Neural progenitor cell (in vitro differentiated cells): ENCODE data around the gene IFI27L2. TPM values are rescaled to one million over a fixed set of nuclear protein-coding genes. Genes with fewer than 3 reads are reported as not detected.

ENCODE experiments used
- DNase-seq: peaks from one replicate; pipeline ENCODE4 v3.0.0-alpha.2; 2016; ENCODE audit warnings: low spot score
- H2AFZ ChIP-seq: fragments of 200-600 bp; sonication (generic); replicated peaks from 2 replicates; pipeline ENCODE4 v1.6.1; 2016; ENCODE audit warnings: antibody characterized with exemption
- H3F3A ChIP-seq: fragments of 200-600 bp; sonication (generic); 2 replicates; pipeline ENCODE4 v1.6.1; 2016; ENCODE audit warnings: antibody characterized with exemption, low read depth
- H3K27ac ChIP-seq: fragments of 200-600 bp; sonication (generic); 2 replicates; pipeline ENCODE4 v1.5.1; 2016; ENCODE audit warnings: mild to moderate bottlenecking
- H3K27me3 ChIP-seq: fragments of 200-600 bp; sonication (generic); 2 replicates; pipeline ENCODE4 v1.6.1; 2016; ENCODE audit warnings: mild to moderate bottlenecking, moderate library complexity
- H3K36me3 ChIP-seq: fragments of 200-600 bp; sonication (generic); 2 replicates; pipeline ENCODE4 v1.5.1; 2016
- H3K4me1 ChIP-seq: fragments of 200-600 bp; sonication (generic); 2 replicates; pipeline ENCODE4 v1.6.1; 2016; ENCODE audit warnings: mixed run types
- H3K4me2 ChIP-seq: fragments of 200-600 bp; sonication (generic); 2 replicates; pipeline ENCODE4 v1.6.1; 2016
- H3K4me3 ChIP-seq: fragments of 200-600 bp; sonication (generic); 2 replicates; pipeline ENCODE4 v1.5.1; 2016
- H3K79me2 ChIP-seq: fragments of 200-600 bp; sonication (generic); 2 replicates; pipeline ENCODE4 v1.6.1; 2016; ENCODE audit warnings: low read depth
- H3K9ac ChIP-seq: fragments of 200-600 bp; sonication (generic); 2 replicates; pipeline ENCODE4 v1.6.1; 2016
- H3K9me3 ChIP-seq: fragments of 200-600 bp; sonication (generic); 2 replicates; pipeline ENCODE4 v1.5.1; 2016; ENCODE audit warnings: low read depth
- H4K20me1 ChIP-seq: fragments of 200-600 bp; sonication (generic); 2 replicates; pipeline ENCODE4 v1.6.1; 2016; ENCODE audit warnings: low read depth
- H3K27ac Mint-ChIP-seq: 3 replicates; pipeline ENCODE4 v1.8.0; 2021; ENCODE audit warnings: mixed read lengths
- H3K27me3 Mint-ChIP-seq: 2 replicates; pipeline ENCODE4 v1.8.0; 2022; ENCODE audit warnings: low read depth, mild to moderate bottlenecking, inconsistent platforms, moderate library complexity, mixed read lengths; ENCODE audit not compliant: insufficient read depth
- H3K36me3 Mint-ChIP-seq: 3 replicates; pipeline ENCODE4 v1.8.0; 2021; ENCODE audit warnings: mixed read lengths
- H3K4me1 Mint-ChIP-seq: 3 replicates; pipeline ENCODE4 v1.8.0; 2021; ENCODE audit warnings: mixed read lengths
- H3K4me3 Mint-ChIP-seq: 3 replicates; pipeline ENCODE4 v1.8.0; 2021; ENCODE audit warnings: mild to moderate bottlenecking, moderate library complexity, mixed read lengths
- H3K9me3 Mint-ChIP-seq: 3 replicates; pipeline ENCODE4 v1.8.0; 2020; ENCODE audit warnings: mixed read lengths
- CTCF ChIP-seq: fragments of 200-600 bp; sonication (generic); IDR thresholded peaks from 2 replicates; pipeline ENCODE4 v1.5.1; 2017; ENCODE audit warnings: antibody characterized with exemption, mild to moderate bottlenecking
- EZH2 ChIP-seq: fragments of 200-600 bp; sonication (generic); IDR thresholded peaks from 2 replicates; pipeline ENCODE4 v1.6.1; 2017; ENCODE audit warnings: antibody characterized with exemption, mild to moderate bottlenecking, moderate library complexity
- EZH2phosphoT487 ChIP-seq: fragments of 200-600 bp; sonication (generic); IDR thresholded peaks from 2 replicates; pipeline ENCODE4 v1.6.1; 2017; ENCODE audit warnings: antibody characterized with exemption
- total RNA-seq: library from RNA; depleted of rRNA; stranded (reverse); fragments of >200 nt; gene quantifications from 2 replicates; pipeline ENCODE4 v1.2.3, GENCODE V29; 2015; ENCODE audit warnings: low replicate concordance

The IFI27L2 gene
- total RNA-seq, 1 donor from 2014 or later: 24.7 TPM

- H3K4me2 ChIP-seq: no peak overlapping the region
- Mint-ChIP-seq H3K27me3 (peaks cover 23% of the 10 kb centered on the region), H3K36me3 (no peaks in the 10 kb centered on the region), H3K27ac (no peak overlapping the region), H3K4me1 (peaks cover 8% of the 10 kb centered on the region), H3K4me3 (no peak overlapping the region), H3K9me3 (peaks cover 6% of the 10 kb centered on the region)
- H3K4me1 ChIP-seq: no peaks in the 10 kb centered on the region
- peaks cover 9% of the 10 kb centered on the region for H3F3A ChIP-seq
- no peaks in the 10 kb centered on the region for H3K9me3 ChIP-seq
- DNase-seq: no peak
- no peaks in the 10 kb centered on the region for H3K36me3 ChIP-seq
- no peak overlapping the region for H3K9ac ChIP-seq
- no peak overlapping the region for H2AFZ ChIP-seq
- no peak for TF ChIP-seq CTCF
- TF ChIP-seq EZH2phosphoT487: no peak
- TF ChIP-seq EZH2: no peak
- no peaks in the 10 kb centered on the region for H3K79me2 ChIP-seq
- no peaks in the 10 kb centered on the region for H3K27me3 ChIP-seq
- H4K20me1 ChIP-seq: no peaks in the 10 kb centered on the region
- H3K4me3 ChIP-seq: no peak overlapping the region
- no peak overlapping the region for H3K27ac ChIP-seq
Observed at GRCh38 chr14:94124582-94125377, 4.6 kb downstream of the IFI27L2 start.

- Mint-ChIP-seq H3K4me1 (peaks cover 4% of the 10 kb centered on the region), H3K36me3 (no peaks in the 10 kb centered on the region), H3K4me3 (no peak overlapping the region), H3K27me3 (peaks cover 20% of the 10 kb centered on the region), H3K27ac (no peak overlapping the region), H3K9me3 (peaks cover 6% of the 10 kb centered on the region)
- Histone ChIP-seq H3K4me1 (no peaks in the 10 kb centered on the region), H3K9ac (no peak overlapping the region), H4K20me1 (no peaks in the 10 kb centered on the region), H3K27ac (no peak overlapping the region), H3K79me2 (no peaks in the 10 kb centered on the region), H3K4me2 (no peak overlapping the region), H3K27me3 (no peaks in the 10 kb centered on the region), H3F3A (peaks cover 4% of the 10 kb centered on the region), H3K4me3 (no peak overlapping the region), H2AFZ (no peak overlapping the region), H3K9me3 (no peaks in the 10 kb centered on the region), H3K36me3 (no peaks in the 10 kb centered on the region)
- TF ChIP-seq EZH2: no peak
- TF ChIP-seq CTCF: no peak
- TF ChIP-seq EZH2phosphoT487: no peak
- no peak for DNase-seq
Observed at GRCh38 chr14:94123868-94124267, 5.5 kb downstream of the IFI27L2 start.

DNA sequence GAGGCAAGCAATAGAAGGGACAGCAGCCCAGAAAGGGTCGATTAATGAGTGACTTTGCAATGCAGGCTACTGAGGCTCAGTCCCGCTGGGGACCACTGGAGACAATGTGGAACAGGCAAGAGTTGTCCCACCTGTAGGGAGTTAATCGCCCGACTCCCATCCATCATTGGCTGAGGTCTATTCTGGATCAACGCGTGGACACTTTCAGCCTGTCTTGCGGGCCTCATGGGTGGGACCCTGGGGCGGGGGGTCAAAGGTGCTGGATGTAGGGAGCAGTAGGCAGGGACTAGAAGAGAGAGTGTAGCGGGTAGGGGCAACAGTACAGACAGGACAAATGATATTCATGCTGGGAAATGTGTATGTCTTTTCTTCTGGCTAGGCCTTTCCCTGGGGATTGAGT is 6.1 kb downstream of the IFI27L2 start:
- H3K79me2 ChIP-seq: no peaks in the 10 kb centered on the region
- Mint-ChIP-seq H3K27me3 (peaks cover 15% of the 10 kb centered on the region), H3K4me1 (no peaks in the 10 kb centered on the region), H3K27ac (no peak overlapping the region), H3K9me3 (peaks cover 6% of the 10 kb centered on the region), H3K36me3 (no peaks in the 10 kb centered on the region), H3K4me3 (no peak overlapping the region)
- DNase-seq: no peak
- no peaks in the 10 kb centered on the region for H3K36me3 ChIP-seq
- no peak overlapping the region for H3K27ac ChIP-seq
- H3K4me3 ChIP-seq: no peak overlapping the region
- H3K9me3 ChIP-seq: no peaks in the 10 kb centered on the region
- no peaks in the 10 kb centered on the region for H3K27me3 ChIP-seq
- TF ChIP-seq EZH2phosphoT487 (no peak), CTCF (no peak), EZH2 (no peak)
- no peak overlapping the region for H3K4me2 ChIP-seq
- no peaks in the 10 kb centered on the region for H3F3A ChIP-seq
- H3K9ac ChIP-seq: no peak overlapping the region
- no peaks in the 10 kb centered on the region for H4K20me1 ChIP-seq
- H3K4me1 ChIP-seq: no peaks in the 10 kb centered on the region
- H2AFZ ChIP-seq: no peak overlapping the region
